Aorta (tissue), 5 donors: Measurements from ENCODE around the gene ELMOD1. TPM values are rescaled to one million over a fixed set of nuclear protein-coding genes. Genes with fewer than 3 reads are reported as not detected.

Source experiments
- ATAC-seq: fragments of 200-7000 bp; cut with Tn5 transposase; one replicate; pipeline ENCODE4 v1.9.1; 2022; ENCODE audit warnings: moderate library complexity; ENCODE audit not compliant: low FRiP score
- DNase-seq, 2 donors: peaks; one replicate each; pipeline ENCODE4 v3.0.0-alpha.2; 2020
- H3K27ac ChIP-seq, 2 donors: one replicate each; pipeline ENCODE4 v1.5.1; 2013; ENCODE audit warnings: low read length in 2 of 2, mild to moderate bottlenecking in 2 of 2, moderate library complexity in 2 of 2, control low read depth in 1 of 2, inconsistent platforms in 1 of 2, low read depth in 1 of 2
- H3K27me3 ChIP-seq, 2 donors: one replicate each; pipeline ENCODE4 v1.6.1; 2013; ENCODE audit warnings: control low read depth in 1 of 2, low read length in 1 of 2, mild to moderate bottlenecking in 1 of 2, moderate library complexity in 1 of 2; ENCODE audit not compliant: insufficient read depth in 2 of 2, control insufficient read depth in 1 of 2
- H3K36me3 ChIP-seq, 2 donors: one replicate each; pipeline ENCODE4 v1.6.1; 2013; ENCODE audit warnings: control low read depth in 1 of 2, low read length in 1 of 2, mild to moderate bottlenecking in 1 of 2; ENCODE audit not compliant: insufficient read depth in 2 of 2, control insufficient read depth in 1 of 2
- H3K4me1 ChIP-seq, 2 donors: one replicate each; pipeline ENCODE4 v1.6.1; 2013; ENCODE audit warnings: low read length in 2 of 2, control low read depth in 1 of 2, mild to moderate bottlenecking in 1 of 2, moderate library complexity in 1 of 2; ENCODE audit not compliant: insufficient read depth in 2 of 2, control insufficient read depth in 1 of 2
- H3K4me3 ChIP-seq, 2 donors: one replicate each; pipeline ENCODE4 v1.5.1; 2013; ENCODE audit warnings: low read length in 2 of 2, control low read depth in 1 of 2, mild to moderate bottlenecking in 1 of 2
- H3K9me3 ChIP-seq: one replicate; pipeline ENCODE4 v1.6.1; 2013; ENCODE audit warnings: mild to moderate bottlenecking, low read length; ENCODE audit not compliant: control insufficient read depth
- WGBS, 2 donors: extraction: QIAGEN DNeasy Blood & Tissue Kit; methylation state at CpG; one replicate each; pipeline ENCODE4 v1.1.7; 2013; 5-methylcytosine and 5-hydroxymethylcytosine counted together
- intact Hi-C, 2 donors: fragments of 100-400 bp; cut with DNase I; formaldehyde crosslinking; loops; one replicate each; pipeline versions ENCODE4 v1.14.2 to v1.15.0; 2022
- polyA plus RNA-seq, 2 donors: library from polyadenylated mRNA; stranded (reverse); fragments of 200-250 nt; gene quantifications; one replicate each; pipeline ENCODE4 v1.2.3, GENCODE V29; 2013
- total RNA-seq, 2 donors: library from RNA; stranded (reverse); fragmentation: NEBNext Ultra II Directional; extraction: Animal tissue kit (Norgen Biotek cat#: 25700); gene quantifications; one replicate each; pipeline ENCODE4 v1.2.1, GENCODE V29; 2021
- donor health status: healthy with polysubstance abuse.
- donor health status: Bipolar disorder and iron deficiency.
- donor health status: DM: no; HTN: no; CAD: no.
- donor health status: DM: no; HTN: no; CAD: no.
- donor health status: DM: yes; HTN: yes; CAD: no.

ELMOD1 gene
- total and polyA plus RNA-seq, 4 donors = 0.32 to 0.33 TPM; not detected in 2

DNA sequence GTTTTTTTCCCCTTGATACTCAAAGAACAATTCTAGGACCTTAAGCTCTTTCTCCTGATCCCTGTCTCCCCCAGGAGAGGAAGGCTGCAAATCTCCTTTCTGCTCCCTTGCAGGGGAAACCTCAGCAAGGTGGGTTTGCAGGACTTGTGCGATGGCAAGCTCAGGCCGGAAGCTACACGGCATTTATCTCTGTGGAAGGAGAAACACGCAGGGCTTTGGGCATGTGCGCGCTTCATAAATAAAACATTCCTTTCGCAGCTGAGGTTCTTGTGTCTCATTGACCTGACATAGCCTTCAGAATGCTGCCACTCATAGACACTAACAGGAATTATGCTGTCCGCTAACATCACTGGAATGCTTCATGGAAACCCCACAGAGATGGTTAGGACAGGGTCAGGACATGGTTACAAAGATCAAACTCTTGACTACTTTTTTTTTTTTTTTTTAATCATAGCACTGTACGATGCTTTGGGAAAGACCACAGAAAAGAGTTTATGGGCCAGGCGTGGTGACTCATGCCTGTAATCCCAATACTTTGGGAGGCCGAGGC is 78.3 kb downstream of the ELMOD1 start:
- intact Hi-C loops = no loop called here
- no peaks in the 10 kb centered on the region for H3K4me1 ChIP-seq
- no peaks in the 10 kb centered on the region for H3K27me3 ChIP-seq
- H3K4me3 ChIP-seq = no peak overlapping the region
- 83 to 87% methylated on average over 11 of the region's 11 CpGs for WGBS, 2 donors
- H3K36me3 ChIP-seq = no peaks in the 10 kb centered on the region
- DNase-seq = no peak
- no peaks in the 10 kb centered on the region for H3K9me3 ChIP-seq
- H3K27ac ChIP-seq = no peak overlapping the region
- ATAC-seq = no peak

- Histone ChIP-seq H3K4me1 (no peaks in the 10 kb centered on the region), H3K27me3 (no peaks in the 10 kb centered on the region), H3K36me3 (no peaks in the 10 kb centered on the region), H3K27ac (no peak overlapping the region), H3K9me3 (no peaks in the 10 kb centered on the region), H3K4me3 (no peak overlapping the region)
- 71 to 77% methylated on average over 4 of the region's 4 CpGs for WGBS, 2 donors
- ATAC-seq (peak; percentile 39), DNase-seq (no peak)
- intact Hi-C loops = no loop called here
Measured at GRCh38 chr11:107669893-107670601, 79.1 kb downstream of the ELMOD1 start.

- ATAC-seq (no peak), DNase-seq (no peak)
- Histone ChIP-seq H3K9me3 (no peaks in the 10 kb centered on the region), H3K36me3 (no peaks in the 10 kb centered on the region), H3K4me1 (no peaks in the 10 kb centered on the region), H3K27me3 (no peaks in the 10 kb centered on the region), H3K4me3 (no peak overlapping the region), H3K27ac (no peak overlapping the region)
- 70 to 72% methylated on average over 2 of the region's 2 CpGs for WGBS, 2 donors
- intact Hi-C loops = no loop called here
Measured at GRCh38 chr11:107675902-107676301, 85.0 kb downstream of the ELMOD1 start.

DNA sequence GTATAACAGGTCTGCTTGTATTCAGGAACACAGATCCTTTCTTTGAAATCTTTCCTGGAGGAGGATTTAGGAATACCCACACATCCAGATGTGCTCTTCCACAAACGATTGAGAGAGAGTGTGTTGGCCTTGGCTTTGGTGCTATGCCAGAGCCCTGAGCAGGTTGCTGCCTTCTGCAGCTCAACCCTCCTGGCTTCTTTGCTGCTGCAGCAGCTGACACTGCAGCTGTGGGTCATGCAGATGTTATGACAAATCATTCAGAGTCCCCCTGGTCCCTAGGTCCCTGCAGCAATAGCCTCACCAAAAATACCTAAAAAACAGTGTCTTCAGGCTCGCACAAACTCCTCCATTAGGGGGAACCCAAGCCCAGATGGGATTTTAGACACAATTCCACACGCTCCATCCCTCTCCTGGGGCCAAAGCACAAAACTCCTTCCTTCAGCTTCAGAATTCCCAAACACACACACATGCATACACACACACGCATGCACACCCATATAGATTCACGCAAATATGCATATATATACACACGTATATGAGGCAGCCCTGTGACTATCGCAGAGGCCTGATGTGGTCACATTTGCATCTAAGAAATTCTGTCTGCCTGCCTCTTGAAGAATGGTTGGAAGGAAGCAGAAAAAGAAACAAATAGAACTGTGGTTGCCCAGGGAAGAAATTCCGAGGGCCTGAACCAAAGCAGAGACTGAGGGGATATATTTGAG is 85.5 kb downstream of the ELMOD1 start:
- intact Hi-C loops = no loop called here

GRCh38 chr11:107677924-107678631 is 87.1 kb downstream of the ELMOD1 start:
- 75 to 79% methylated on average over 7 of the region's 7 CpGs for WGBS, 2 donors
- H3K27me3 ChIP-seq = no peaks in the 10 kb centered on the region
- DNase-seq = no peak
- H3K4me1 ChIP-seq = no peaks in the 10 kb centered on the region
- H3K4me3 ChIP-seq = no peak overlapping the region
- H3K36me3 ChIP-seq = no peaks in the 10 kb centered on the region
- H3K9me3 ChIP-seq = peaks cover 2% of the 10 kb centered on the region
- no peak for ATAC-seq
- no peak overlapping the region for H3K27ac ChIP-seq
- intact Hi-C loops = no loop called here

More for the DNA sequence above, 85.5 kb downstream of the ELMOD1 start:
- Histone ChIP-seq H3K9me3 (no peaks in the 10 kb centered on the region), H3K4me1 (no peaks in the 10 kb centered on the region), H3K27me3 (no peaks in the 10 kb centered on the region), H3K4me3 (no peak overlapping the region), H3K36me3 (no peaks in the 10 kb centered on the region), H3K27ac (no peak overlapping the region)
- ATAC-seq (no peak), DNase-seq (no peak)
- 83 to 85% methylated on average over 8 of the region's 8 CpGs for WGBS, 2 donors

- H3K4me3 ChIP-seq = no peak overlapping the region
- intact Hi-C loops = no loop called here
- ATAC-seq (no peak), DNase-seq (no peak)
- H3K27me3 ChIP-seq = no peaks in the 10 kb centered on the region
- 67 to 71% methylated on average over 6 of the region's 6 CpGs for WGBS, 2 donors
- H3K9me3 ChIP-seq = peaks cover 2% of the 10 kb centered on the region
- H3K4me1 ChIP-seq = no peaks in the 10 kb centered on the region
- no peaks in the 10 kb centered on the region for H3K36me3 ChIP-seq
- H3K27ac ChIP-seq = no peak overlapping the region
Measured at GRCh38 chr11:107678632-107678971, 87.7 kb downstream of the ELMOD1 start.

- no peak overlapping the region for H3K27ac ChIP-seq
- H3K9me3 ChIP-seq = peaks cover 2% of the 10 kb centered on the region
- DNase-seq (no peak), ATAC-seq (no peak)
- H3K4me3 ChIP-seq = no peak overlapping the region
- intact Hi-C loops = no loop called here
- H3K27me3 ChIP-seq = no peaks in the 10 kb centered on the region
- WGBS, 2 donors = 88 to 89% methylated on average over 4 of the region's 4 CpGs
- H3K4me1 ChIP-seq = no peaks in the 10 kb centered on the region
- H3K36me3 ChIP-seq = no peaks in the 10 kb centered on the region
Measured at GRCh38 chr11:107679255-107680024, 88.5 kb downstream of the ELMOD1 start.

DNA sequence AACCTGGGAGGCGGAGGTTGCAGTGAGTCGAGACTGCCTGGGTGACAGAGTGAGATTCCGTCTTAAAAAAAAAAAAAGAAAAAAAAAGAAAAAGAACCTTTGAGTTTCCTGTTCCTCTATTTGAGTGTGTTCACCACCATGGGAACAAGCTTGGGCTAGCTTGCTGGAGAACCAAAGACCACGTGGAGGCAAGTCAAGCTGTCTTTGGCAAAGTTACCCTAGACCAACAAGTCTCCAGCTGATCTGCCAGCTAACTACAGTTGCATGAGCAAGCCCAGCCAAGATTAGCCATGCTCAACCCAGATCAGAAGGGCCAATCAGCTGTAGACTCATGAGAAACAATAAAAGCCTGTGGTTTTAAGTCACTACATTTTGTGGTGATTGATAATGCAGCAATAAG is 91.2 kb downstream of the ELMOD1 start:
- Histone ChIP-seq H3K4me3 (no peak overlapping the region), H3K27ac (no peak overlapping the region), H3K36me3 (no peaks in the 10 kb centered on the region), H3K4me1 (no peaks in the 10 kb centered on the region), H3K9me3 (peaks cover 2% of the 10 kb centered on the region), H3K27me3 (no peaks in the 10 kb centered on the region)
- no peak for ATAC-seq
- WGBS, 2 donors = 71 to 73% methylated on average over 4 of the region's 4 CpGs
- intact Hi-C loops = no loop called here
- no peak for DNase-seq
